ENCODE measurements around the gene CARD6. TPM values are rescaled to one million over a fixed set of nuclear protein-coding genes. Genes with fewer than 3 reads are reported as not detected.

CARD6 gene
- total and polyA plus RNA-seq, 2 donors (not counting 1 experiment from before 2014, with no cell fraction given), result 0.72 to 2.7 TPM

- no peak for TF ChIP-seq CTCF (IDR thresholded peaks at IDR 0.05)
- TF ChIP-seq EZH2 (IDR thresholded peaks at IDR 0.05; ENCODE audit: borderline replicate concordance, insufficient read depth, low read depth, low read length, poor library complexity, severe bottlenecking), result no peak
- WGBS (ENCODE audit: insufficient coverage), result 0% methylated on average over 3 of the region's 7 CpGs
- peaks cover 22% of the 10 kb centered on the region for H4K20me1 ChIP-seq (ENCODE audit: control insufficient read depth, insufficient read depth, low read length, poor library complexity, severe bottlenecking)
- no peak for ATAC-seq (ENCODE audit: low read depth)
- peak overlapping the region; percentile 82 for H3K4me3 Mint-ChIP-seq
- peak overlapping the region; percentile 94 for H3K27ac Mint-ChIP-seq
- ChIA-PET POLR2A (interaction anchor here (0.6 to 1.5 kb wide), 6 partner anchors 32 to 60 kb away, joined by 3 to 5 read pairs (median 4); partner anchors contain the start of gene RPL37), CTCF (interaction anchor here (1.0 to 1.1 kb wide), 3 partner anchors 35 to 1220 kb away, joined by 3 to 6 read pairs (median 4); partner anchors contain the start of gene RPL37)
- no peak for DNase-seq
- no peaks in the 10 kb centered on the region for H3K27me3 Mint-ChIP-seq
- peak overlapping the region; percentile 68 to 98 (median 82) for H3K4me3 ChIP-seq (ENCODE audit: control extremely low read depth in 1 of 5, extremely low read depth in 1 of 5, insufficient read depth in 1 of 5, low read depth in 2 of 5, low read length in 4 of 5)
- H3K4me2 ChIP-seq (replicated peaks; ENCODE audit: low read depth, low read length, poor library complexity, severe bottlenecking), result peak overlapping the region; percentile 96
- peaks cover 1 to 3% of the 10 kb centered on the region in 2 experiments for H3K36me3 ChIP-seq (replicated peaks in 1 of 2; ENCODE audit: control extremely low read depth in 1 of 2, control insufficient read depth in 1 of 2, extremely low read depth in 1 of 2, insufficient read depth in 2 of 2, low read length in 1 of 2)
- peak overlapping the region; percentile 90 for H3K9ac ChIP-seq (ENCODE audit: low read length)
- no peaks in the 10 kb centered on the region for H3K9me3 Mint-ChIP-seq (ENCODE audit: insufficient read depth)
- peaks cover 42% of the 10 kb centered on the region for H3K79me2 ChIP-seq (ENCODE audit: control insufficient read depth, insufficient read depth, low read length)
- H3K4me1 Mint-ChIP-seq, result peaks cover 35% of the 10 kb centered on the region
- H3K27me3 ChIP-seq (replicated peaks in 1 of 4; ENCODE audit: control extremely low read depth in 1 of 4, control insufficient read depth in 3 of 4, insufficient read depth in 4 of 4, low read length in 3 of 4), result no peaks in the 10 kb centered on the region
- H3K9me3 ChIP-seq (ENCODE audit: control extremely low read depth in 1 of 3, control insufficient read depth in 2 of 3, insufficient read depth in 1 of 3, low read length in 2 of 3), result no peaks in the 10 kb centered on the region
- H3K27ac ChIP-seq (ENCODE audit: low read length in 2 of 2), result peak overlapping the region; percentile 87 to 94
- intact Hi-C loops (cut with micrococcal nuclease), result loop anchor here (1.0 kb wide), 4 partner anchors 36 to 1725 kb away; partner anchors contain the start of genes FBXO4, RICTOR, RPL37 and TTC33
- H3K4me1 ChIP-seq (ENCODE audit: control insufficient read depth in 2 of 2, insufficient read depth in 2 of 2, low read length in 2 of 2), result peaks cover 15 to 23% of the 10 kb centered on the region in 2 donors
- peak overlapping the region; percentile 89 for H2AFZ ChIP-seq (ENCODE audit: insufficient read depth, low read depth, low read length, poor library complexity, severe bottlenecking)
These were observed 42.4 kb upstream of the CARD6 start for GRCh38 chr5:40798801-40799210.

GRCh38 chr5:40799258-40799657 lies 41.9 kb upstream of the CARD6 start:
- Histone ChIP-seq H3K9me3 (ENCODE audit: control extremely low read depth in 1 of 3, control insufficient read depth in 2 of 3, insufficient read depth in 1 of 3, low read length in 2 of 3) (no peaks in the 10 kb centered on the region), H3K4me3 (ENCODE audit: control extremely low read depth in 1 of 5, extremely low read depth in 1 of 5, insufficient read depth in 1 of 5, low read depth in 2 of 5, low read length in 4 of 5) (peak overlapping the region in 1 of 5 experiments; percentile 82), H3K27me3 (replicated peaks in 1 of 4; ENCODE audit: control extremely low read depth in 1 of 4, control insufficient read depth in 3 of 4, insufficient read depth in 4 of 4, low read length in 3 of 4) (no peaks in the 10 kb centered on the region), H3K4me1 (ENCODE audit: control insufficient read depth in 2 of 2, insufficient read depth in 2 of 2, low read length in 2 of 2) (peaks cover 15 to 23% of the 10 kb centered on the region in 2 donors), H4K20me1 (ENCODE audit: control insufficient read depth, insufficient read depth, low read length, poor library complexity, severe bottlenecking) (peaks cover 22% of the 10 kb centered on the region), H3K9ac (ENCODE audit: low read length) (no peak overlapping the region), H2AFZ (ENCODE audit: insufficient read depth, low read depth, low read length, poor library complexity, severe bottlenecking) (peak overlapping the region; percentile 89), H3K4me2 (replicated peaks; ENCODE audit: low read depth, low read length, poor library complexity, severe bottlenecking) (peak overlapping the region; percentile 96), H3K27ac (ENCODE audit: low read length in 2 of 2) (peak overlapping the region in 1 of 2 donors; percentile 94), H3K79me2 (ENCODE audit: control insufficient read depth, insufficient read depth, low read length) (peaks cover 38% of the 10 kb centered on the region), H3K36me3 (replicated peaks in 1 of 2; ENCODE audit: control extremely low read depth in 1 of 2, control insufficient read depth in 1 of 2, extremely low read depth in 1 of 2, insufficient read depth in 2 of 2, low read length in 1 of 2) (peaks cover 1 to 3% of the 10 kb centered on the region in 2 experiments)
- TF ChIP-seq EZH2 (IDR thresholded peaks at IDR 0.05; ENCODE audit: borderline replicate concordance, insufficient read depth, low read depth, low read length, poor library complexity, severe bottlenecking), result no peak
- TF ChIP-seq CTCF (IDR thresholded peaks at IDR 0.05), result no peak
- DNase-seq (no peak), ATAC-seq (ENCODE audit: low read depth) (no peak)
- peak overlapping the region; percentile 82 for H3K4me3 Mint-ChIP-seq
- POLR2A ChIA-PET, result interaction anchor here (0.6 to 1.5 kb wide), 2 partner anchors 32 to 61 kb away, joined by 3 to 4 read pairs; no protein-coding TSS in a partner anchor
- H3K9me3 Mint-ChIP-seq (ENCODE audit: insufficient read depth), result no peaks in the 10 kb centered on the region
- intact Hi-C loops (cut with micrococcal nuclease), result no loop called here
- no CpG with 5 or more reads among the region's 1 CpG for WGBS (ENCODE audit: insufficient coverage)
- H3K4me1 Mint-ChIP-seq, result peaks cover 31% of the 10 kb centered on the region
- H3K27me3 Mint-ChIP-seq, result no peaks in the 10 kb centered on the region
- no peak overlapping the region for H3K27ac Mint-ChIP-seq
- CTCF ChIA-PET, result interaction anchor here (1.0 to 1.1 kb wide), 3 partner anchors 34 to 1220 kb away, joined by 3 to 6 read pairs (median 4); partner anchors contain the start of gene RPL37

All from B cell (primary cell).